Prostate gland (tissue), 2 donors: ENCODE measurements around the gene SSRP1.

Experiments used
- POLR2A ChIP-seq: fragments of 450-650 bp; IDR thresholded peaks from one replicate; pipeline ENCODE4 v1.6.1; 2016; ENCODE audit warnings: antibody characterized with exemption, mild to moderate bottlenecking
- TF ChIP-seq, protein P1 (sequence below), 4 experiments: fragments of 200-600 bp in 2 of 4; fragments of 450-650 bp in 2 of 4; sonication (generic) in 2 of 4; IDR thresholded peaks; 1 replicate in 3 of 4; 2 replicates in 1 of 4; pipeline ENCODE4 v1.5.1; 2016 to 2019; ENCODE audit warnings: antibody characterized with exemption in 4 of 4, mild to moderate bottlenecking in 2 of 4, moderate library complexity in 2 of 4

DNA sequence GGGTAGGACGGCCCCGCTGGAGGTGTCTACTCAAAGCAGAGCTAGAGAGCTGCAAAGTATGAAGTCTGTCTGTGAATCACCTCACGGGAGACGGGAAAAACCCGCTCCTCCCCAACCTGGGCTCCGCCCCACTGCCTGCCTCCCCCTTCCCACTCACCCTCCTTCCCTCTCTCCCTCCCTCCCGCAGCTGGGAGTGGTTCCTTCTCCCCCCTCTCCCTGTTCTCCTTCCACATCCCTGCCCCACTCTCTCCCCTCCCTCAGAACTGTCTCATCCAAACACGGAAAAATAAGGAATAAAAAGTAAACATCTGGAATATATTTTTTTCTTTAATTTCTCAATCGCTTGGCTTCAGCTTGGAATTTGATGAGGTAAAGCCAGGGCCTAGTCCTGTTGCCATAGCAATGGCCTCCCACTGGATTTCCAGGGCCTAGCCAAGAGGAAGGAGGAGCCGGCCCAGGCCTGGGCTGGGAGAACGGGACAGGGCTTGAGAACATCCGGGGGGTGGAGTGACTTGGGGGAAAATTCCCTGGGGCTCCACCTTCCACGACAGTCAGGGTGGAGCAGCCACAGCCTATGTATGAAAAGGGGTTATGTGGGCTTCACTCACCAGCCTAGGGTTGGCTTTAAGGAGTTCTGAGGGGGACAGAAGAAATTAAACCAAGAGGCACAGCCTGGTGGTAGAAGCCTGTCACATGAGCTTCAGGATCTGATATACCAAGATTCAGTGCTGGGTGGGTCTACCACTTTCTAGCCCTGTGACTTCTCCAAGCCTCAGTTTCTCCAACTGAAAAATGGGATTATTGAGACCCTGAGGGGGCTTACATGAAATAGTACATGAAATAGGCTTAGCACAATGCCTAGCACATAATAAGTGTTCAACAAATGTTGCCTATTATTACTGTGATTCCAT, 13.2 kb downstream of the SSRP1 start:
- TF ChIP-seq, protein P1, sequence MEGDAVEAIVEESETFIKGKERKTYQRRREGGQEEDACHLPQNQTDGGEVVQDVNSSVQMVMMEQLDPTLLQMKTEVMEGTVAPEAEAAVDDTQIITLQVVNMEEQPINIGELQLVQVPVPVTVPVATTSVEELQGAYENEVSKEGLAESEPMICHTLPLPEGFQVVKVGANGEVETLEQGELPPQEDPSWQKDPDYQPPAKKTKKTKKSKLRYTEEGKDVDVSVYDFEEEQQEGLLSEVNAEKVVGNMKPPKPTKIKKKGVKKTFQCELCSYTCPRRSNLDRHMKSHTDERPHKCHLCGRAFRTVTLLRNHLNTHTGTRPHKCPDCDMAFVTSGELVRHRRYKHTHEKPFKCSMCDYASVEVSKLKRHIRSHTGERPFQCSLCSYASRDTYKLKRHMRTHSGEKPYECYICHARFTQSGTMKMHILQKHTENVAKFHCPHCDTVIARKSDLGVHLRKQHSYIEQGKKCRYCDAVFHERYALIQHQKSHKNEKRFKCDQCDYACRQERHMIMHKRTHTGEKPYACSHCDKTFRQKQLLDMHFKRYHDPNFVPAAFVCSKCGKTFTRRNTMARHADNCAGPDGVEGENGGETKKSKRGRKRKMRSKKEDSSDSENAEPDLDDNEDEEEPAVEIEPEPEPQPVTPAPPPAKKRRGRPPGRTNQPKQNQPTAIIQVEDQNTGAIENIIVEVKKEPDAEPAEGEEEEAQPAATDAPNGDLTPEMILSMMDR (IDR thresholded peaks at IDR 0.05): peak in 1 of 4 experiments; percentile 17
- TF ChIP-seq POLR2A: peak; percentile 74
